Activated T-cell treated with anti-CD3 and anti-CD28 coated beads for 24 hours (primary cell): Measurements from ENCODE around the gene TSPAN4.

Experiments
- DNase-seq: peaks from one replicate; pipeline ENCODE4 v3.0.0-alpha.2; 2020; ENCODE audit warnings: low read depth

Gene TSPAN4

DNA sequence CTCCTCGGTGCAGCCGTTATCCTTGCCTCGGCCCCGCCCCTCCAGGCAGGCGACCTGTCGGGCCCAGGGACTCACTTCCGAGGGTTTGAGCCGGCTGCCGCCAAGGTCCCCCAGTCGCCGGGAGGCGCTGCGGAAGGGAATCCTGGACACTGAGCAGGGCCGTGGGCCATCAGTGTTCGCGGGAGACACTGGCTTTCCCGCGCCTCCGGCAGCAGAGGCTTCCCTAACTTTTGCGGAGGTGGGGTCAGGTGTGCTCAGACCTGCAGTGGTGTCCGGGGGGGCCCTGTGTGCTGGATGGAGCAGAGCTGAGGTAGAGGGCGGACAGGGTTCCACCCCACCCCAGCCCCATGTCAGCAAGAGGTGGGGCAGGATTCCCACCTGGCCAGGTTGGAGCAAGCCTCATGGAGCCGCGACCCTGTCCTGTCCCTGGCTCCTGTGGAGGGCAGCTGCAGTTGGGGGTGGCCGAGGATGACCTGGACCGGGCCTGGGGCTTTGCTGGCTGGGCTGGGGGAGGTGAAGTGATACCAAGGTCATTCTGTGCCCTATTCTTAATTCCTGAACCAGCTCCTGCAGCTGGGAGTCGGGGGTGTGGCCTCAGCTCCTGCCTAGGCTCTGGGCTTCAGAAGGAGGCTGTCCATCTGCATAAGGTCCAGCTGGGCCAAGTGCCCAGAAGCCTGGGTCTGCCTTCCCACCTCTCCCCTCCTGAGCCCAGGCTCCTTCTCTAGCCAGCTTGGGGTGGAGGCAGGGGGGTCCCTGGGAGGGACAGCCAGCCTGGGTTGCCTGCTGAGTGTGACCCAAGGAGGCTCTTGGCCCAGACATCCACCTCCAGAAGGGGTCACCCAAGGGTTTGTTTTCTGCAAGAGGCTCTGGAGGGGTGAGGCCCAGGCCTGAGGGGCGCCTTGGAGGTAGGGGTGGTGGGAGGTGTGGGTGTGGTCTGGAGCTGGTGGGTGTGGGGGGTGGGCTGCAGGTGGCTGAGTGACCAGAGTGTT lies 8.4 kb downstream of the TSPAN4 start:
- no peak for DNase-seq

DNA sequence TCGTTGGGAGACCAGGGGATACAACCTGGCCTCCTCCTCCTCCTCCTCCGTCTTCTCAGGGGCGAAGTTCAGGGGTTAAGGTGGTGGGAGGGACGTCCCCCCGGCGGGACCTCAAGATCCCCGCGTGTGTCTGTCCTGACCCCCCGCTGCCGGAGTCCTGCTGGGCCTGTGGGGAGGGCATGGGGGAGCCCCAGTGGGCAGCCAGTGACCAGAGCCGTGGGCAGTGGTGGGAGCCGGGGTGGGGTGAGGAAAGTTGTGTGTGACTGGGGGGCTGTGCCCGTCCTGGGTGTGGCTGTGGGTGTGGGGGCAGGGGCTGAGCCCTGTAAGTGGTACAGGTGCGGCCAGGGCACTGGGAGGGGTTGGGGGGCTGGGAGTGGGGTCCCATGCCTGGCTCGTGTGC lies 10.1 kb downstream of the TSPAN4 start:
- DNase-seq = no peak

DNA sequence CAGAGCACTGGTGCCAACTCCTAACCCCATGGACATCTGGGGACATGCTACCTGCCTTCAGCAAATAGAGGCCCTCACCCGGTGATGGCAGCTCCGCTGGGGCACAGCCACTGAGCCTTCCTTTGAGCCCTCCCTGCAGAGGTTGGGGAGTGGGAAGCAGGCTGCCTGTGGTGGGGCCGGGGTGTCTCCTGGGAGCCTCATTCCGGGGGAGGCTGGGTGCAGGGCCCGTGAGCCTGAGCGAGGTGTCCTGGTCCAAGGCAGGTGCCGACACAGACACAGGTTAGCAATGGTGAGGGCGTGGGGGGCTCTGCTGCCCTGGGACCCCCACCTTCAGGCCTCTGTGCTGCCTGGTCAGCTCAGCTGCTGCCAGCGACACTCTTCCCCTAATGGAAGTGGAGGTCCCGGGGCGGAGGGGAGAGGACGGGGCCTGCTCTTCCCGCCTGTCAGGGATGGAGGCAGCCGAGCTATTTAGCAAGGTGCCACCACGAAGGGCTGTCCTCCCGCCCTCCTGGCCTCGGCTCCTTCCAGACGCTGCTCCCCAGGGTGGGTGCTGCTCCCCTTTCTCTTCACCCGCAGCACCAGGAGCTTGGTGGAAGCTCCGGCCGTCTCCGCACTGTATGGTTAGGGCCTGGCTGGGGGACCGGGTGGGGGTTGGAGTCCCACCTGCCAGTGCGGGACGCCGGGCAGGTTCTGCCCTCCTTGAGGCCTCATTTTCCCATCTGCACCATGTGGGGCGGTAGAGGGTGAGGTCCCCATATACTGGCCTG lies 11.2 kb downstream of the TSPAN4 start:
- no peak for DNase-seq

DNA sequence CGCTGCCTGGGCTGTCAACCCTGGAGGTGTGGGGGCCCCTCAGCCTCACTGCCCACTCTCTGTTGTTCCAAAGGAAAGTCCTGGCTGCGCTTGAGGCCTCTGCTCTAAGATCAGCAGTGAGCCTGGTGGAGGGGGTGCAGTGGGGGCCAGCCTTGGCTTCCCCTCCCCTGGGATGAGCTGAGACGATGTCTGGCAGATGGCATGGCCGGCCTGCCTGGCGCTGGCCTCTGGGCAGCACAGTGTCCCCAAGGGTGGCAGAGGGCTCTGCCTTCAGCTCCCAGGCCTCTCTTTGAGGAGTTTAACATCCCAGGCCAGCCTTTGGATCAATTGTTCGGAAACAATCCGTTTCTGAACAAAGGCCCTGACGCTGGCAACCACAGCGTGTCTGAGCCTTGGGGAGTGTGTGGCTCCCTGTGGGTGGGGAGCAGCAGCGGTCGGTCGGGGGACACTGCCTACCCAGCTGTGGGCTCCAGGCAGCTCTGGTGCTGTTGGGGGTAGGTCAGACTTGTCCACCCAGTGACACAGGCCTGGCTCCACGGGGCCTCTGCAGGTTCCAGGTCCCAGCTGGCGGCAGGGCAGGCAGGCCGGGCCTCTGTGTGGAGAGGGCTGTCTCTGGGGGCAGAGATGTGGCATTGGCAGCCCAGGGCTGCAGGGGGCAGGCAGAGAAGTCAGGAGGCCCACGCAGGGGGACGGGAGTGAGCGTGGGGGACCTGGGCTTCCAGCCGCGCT lies 12.1 kb downstream of the TSPAN4 start:
- DNase-seq = no peak

DNA sequence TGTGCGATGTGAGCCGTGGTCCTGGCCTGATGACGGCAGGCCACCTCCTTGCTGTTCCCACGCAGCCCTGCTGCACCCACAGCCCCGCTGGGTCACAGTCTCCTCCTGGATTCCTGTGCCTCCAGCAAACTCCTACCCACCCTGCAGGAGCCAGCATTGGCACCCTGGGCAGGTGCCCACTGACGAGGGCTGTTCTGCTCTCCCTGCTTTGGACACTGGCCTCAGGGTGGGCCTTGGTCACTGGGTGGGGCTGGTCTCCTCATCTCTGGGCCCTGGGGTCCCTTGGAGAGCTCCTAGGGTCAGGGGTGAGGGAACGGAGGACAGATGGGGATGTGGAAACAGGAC lies 12.7 kb downstream of the TSPAN4 start:
- DNase-seq = no peak

GRCh38 chr11:855796-856195 lies 13.1 kb downstream of the TSPAN4 start:
- no peak for DNase-seq

GRCh38 chr11:856397-856796 lies 13.7 kb downstream of the TSPAN4 start:
- DNase-seq = no peak

DNA sequence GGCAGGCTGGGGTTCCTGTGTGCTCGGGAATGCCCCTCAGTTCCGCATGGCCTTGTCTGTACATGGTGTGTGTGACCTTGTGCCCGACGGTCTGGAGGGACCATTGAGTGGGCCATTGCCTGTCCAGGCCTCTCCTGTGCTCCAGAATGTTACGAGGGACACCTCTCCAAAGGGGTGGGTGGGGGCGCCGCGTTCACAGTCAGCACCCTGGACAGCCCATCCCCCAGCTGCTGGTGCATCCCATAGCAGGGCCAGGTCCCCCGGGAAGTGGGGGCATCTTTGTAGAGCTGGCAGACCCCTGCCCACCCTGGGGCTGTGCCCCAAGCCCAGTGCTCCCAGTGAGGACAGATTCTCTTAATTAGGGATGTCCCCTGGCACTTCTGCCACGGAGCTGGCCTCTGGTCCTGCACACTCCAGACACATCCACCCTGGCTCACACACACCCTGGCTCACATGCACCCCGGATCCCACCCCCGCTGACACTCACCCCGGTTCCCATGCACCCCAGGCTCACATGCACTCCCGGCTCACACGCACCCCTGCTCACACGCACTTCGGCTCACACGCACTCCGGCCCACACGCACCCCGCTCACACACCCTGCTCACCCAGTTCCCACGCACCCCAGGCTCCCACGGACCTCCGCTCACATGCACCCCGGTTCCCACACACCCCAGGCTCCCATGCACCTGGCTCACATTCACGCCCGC lies 15.6 kb downstream of the TSPAN4 start:
- DNase-seq = no peak

DNA sequence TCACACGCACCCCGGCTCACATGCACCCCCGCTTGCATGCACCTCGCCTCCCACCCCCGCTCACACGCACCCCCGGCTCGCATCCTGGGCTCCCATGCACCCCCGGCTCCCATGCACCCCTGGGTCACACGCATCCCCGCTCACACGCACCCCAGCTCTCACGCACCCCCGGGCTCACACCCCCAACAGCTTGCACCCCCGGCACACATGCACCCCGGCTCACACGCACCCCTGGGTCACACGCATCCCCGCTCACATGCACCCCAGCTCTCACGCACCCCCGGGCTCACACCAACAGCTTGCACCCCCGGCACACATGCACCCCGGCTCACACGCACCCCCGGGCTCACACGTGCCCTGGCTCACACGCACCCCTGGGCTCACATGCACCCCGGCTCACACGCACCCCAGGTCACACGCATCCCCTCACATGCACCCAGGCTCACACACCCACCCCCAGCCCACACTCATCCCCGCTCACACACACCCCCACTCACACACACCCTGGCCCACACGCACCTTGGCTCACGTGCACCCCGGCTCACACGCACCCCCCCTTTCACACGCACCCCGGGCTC lies 16.2 kb downstream of the TSPAN4 start:
- no peak for DNase-seq

GRCh38 chr11:859394-860131 lies 16.9 kb downstream of the TSPAN4 start:
- no peak for DNase-seq

GRCh38 chr11:860234-861104 lies 17.8 kb downstream of the TSPAN4 start:
- no peak for DNase-seq

- no peak for DNase-seq
Observed at GRCh38 chr11:861105-861479, 18.4 kb downstream of the TSPAN4 start.

- no peak for DNase-seq
Observed at GRCh38 chr11:862081-862661, 19.5 kb downstream of the TSPAN4 start.

DNA sequence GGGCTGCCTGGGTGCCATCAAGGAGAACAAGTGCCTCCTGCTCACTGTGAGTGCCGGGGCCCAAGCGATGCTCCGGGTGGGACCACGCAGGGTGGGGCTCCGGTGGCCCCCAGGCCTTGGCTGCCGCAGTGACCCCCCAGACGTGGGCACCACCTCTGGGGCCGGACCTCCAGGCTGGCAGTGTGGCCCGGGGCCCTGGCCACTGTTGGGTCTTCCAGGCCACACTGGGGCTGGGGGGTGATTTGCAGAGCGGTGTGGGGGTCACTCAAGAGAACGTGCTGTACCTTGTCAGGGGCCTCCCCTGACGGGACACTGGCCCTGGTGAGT lies 20.0 kb downstream of the TSPAN4 start:
- no peak for DNase-seq

- no peak for DNase-seq
Observed at GRCh38 chr11:863023-863909, 20.6 kb downstream of the TSPAN4 start.

GRCh38 chr11:863910-864827 lies 21.5 kb downstream of the TSPAN4 start:
- DNase-seq = no peak

GRCh38 chr11:864898-865297 lies 22.2 kb downstream of the TSPAN4 start:
- DNase-seq = no peak
